ENCODE results near the gene INPPL1. TPM values are rescaled to one million over a fixed set of nuclear protein-coding genes. Genes with fewer than 3 reads are reported as not detected.

Gene INPPL1
- total and polyA plus RNA-seq, 12 donors, result 50.1 to 146 (median 107) TPM

DNA sequence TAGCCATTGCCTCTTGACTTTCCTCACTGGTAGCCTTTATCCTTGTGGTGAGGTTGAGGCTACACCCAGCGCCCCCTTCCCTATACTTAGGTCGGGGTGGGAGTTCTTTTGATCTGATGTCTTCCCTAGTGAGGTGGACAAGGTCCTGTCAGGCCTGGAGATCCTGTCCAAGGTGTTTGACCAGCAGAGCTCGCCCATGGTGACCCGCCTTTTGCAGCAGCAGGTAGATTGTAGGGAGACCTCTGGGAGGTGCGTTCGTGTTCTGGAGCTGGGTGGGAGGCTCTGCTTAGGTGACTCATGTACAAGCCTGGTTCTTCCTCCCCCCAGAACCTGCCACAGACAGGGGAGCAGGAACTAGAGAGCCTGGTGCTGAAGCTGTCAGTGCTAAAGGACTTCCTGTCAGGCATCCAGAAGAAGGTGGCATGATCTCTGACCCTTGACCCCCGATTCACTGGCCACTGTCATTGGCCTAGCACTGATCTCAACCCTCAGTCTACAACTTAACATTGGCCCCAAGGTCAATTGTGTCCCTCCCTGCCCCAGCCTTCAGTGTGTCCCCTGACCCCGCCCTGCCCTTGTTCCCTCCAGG lies 4.9 kb downstream of the INPPL1 start:
- no peak for ATAC-seq
- 95 to 97% methylated on average over 8 of the region's 8 CpGs for WGBS, 2 donors
- H3K27me3 ChIP-seq, result no peaks in the 10 kb centered on the region
- no peak overlapping the region for H3K4me3 ChIP-seq
- peaks cover 5 to 48% (median 26%) of the 10 kb centered on the region in 9 donors for H3K4me1 ChIP-seq
- no peak overlapping the region for H3K27ac ChIP-seq
- TF ChIP-seq, protein P1, sequence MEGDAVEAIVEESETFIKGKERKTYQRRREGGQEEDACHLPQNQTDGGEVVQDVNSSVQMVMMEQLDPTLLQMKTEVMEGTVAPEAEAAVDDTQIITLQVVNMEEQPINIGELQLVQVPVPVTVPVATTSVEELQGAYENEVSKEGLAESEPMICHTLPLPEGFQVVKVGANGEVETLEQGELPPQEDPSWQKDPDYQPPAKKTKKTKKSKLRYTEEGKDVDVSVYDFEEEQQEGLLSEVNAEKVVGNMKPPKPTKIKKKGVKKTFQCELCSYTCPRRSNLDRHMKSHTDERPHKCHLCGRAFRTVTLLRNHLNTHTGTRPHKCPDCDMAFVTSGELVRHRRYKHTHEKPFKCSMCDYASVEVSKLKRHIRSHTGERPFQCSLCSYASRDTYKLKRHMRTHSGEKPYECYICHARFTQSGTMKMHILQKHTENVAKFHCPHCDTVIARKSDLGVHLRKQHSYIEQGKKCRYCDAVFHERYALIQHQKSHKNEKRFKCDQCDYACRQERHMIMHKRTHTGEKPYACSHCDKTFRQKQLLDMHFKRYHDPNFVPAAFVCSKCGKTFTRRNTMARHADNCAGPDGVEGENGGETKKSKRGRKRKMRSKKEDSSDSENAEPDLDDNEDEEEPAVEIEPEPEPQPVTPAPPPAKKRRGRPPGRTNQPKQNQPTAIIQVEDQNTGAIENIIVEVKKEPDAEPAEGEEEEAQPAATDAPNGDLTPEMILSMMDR (IDR thresholded peaks at IDR 0.05), result no peak
- DNase-seq, result no peak
- H3K9me3 ChIP-seq, result no peaks in the 10 kb centered on the region
- intact Hi-C loops (cut with DNase I), result loop anchor here in 4 of 10 donors (5.0 to 10.0 kb wide), 3 partner anchors 117 to 215 kb away; partner anchors contain the start of gene ANAPC15 (in 1 of the 4)
- peaks cover 0 to 79% (median 50%) of the 10 kb centered on the region in 9 donors for H3K36me3 ChIP-seq

DNA sequence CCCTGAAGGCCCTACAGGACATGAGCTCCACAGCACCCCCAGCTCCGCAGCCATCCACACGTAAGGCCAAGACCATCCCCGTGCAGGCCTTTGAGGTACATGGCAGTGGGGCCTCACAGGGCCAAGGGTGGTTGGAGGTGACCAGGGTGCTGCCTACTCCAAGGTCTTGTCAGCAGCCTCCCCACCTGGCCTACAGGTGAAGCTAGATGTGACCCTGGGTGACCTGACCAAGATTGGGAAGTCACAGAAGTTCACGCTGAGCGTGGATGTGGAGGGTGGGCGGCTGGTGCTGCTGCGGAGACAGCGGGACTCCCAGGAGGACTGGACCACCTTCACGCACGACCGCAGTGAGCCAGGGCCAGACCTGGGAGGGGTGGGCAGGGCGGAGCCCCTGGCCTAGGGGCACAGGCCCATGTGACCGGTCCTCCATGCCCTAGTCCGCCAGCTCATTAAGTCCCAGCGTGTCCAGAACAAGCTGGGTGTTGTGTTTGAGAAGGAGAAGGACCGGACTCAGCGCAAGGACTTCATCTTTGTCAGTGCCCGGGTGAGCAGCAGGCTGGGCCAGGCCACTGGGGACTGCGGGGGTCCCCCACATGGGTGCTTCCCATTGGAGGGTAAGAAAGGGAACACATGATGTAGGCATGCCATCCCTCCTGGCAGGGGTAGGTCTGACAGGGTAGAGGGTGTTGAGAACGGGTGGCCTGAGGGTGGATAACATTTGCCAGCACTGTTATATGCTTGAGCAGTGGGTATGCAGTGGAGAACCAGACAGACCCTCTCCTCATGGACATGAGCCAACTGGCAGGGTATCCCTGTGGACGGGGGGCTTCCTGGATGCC lies 5.6 kb downstream of the INPPL1 start:
- 91 to 94% methylated on average over 21 of the region's 21 CpGs for WGBS, 2 donors
- TF ChIP-seq, protein P1 (IDR thresholded peaks at IDR 0.05), result no peak
- Histone ChIP-seq H3K27me3 (no peaks in the 10 kb centered on the region), H3K9me3 (no peaks in the 10 kb centered on the region), H3K36me3 (peaks cover 0 to 86% (median 55%) of the 10 kb centered on the region in 9 donors), H3K4me1 (peaks cover 5 to 49% (median 24%) of the 10 kb centered on the region in 9 donors), H3K4me3 (no peak overlapping the region), H3K27ac (no peak overlapping the region)
- intact Hi-C loops (cut with DNase I), result loop anchor here in 4 of 10 donors (5.0 to 10.0 kb wide), 3 partner anchors 118 to 215 kb away; partner anchors contain the start of gene ANAPC15 (in 1 of the 4)
- DNase-seq, result no peak
- ATAC-seq, result no peak

DNA sequence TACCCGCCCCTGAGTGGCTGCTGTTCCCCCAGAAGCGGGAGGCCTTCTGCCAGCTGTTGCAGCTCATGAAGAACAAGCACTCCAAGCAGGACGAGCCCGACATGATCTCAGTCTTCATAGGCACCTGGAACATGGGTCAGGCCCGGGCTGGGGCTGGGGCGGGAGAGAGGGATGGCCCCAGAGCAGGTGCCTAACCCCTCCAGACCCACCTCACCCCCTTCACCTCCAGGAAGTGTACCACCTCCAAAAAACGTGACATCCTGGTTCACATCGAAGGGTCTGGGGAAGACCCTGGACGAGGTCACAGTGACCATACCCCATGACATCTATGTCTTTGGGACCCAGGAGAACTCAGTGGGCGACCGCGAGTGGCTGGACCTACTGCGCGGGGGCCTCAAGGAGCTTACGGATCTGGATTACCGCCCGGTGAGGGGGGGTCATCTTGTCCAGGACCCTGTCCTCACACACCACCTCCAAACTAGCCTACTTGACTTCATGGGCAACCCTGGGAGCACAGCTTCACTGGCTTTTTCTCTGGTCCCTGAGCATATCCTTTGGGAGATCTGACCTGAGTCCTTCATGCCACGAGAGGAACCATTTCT lies 6.3 kb downstream of the INPPL1 start:
- H3K4me1 ChIP-seq, result peaks cover 0 to 49% (median 17%) of the 10 kb centered on the region in 9 donors
- 86 to 90% methylated on average over 18 of the region's 18 CpGs for whole genome bisulfite sequencing, 2 donors
- H3K9me3 ChIP-seq, result no peaks in the 10 kb centered on the region
- intact Hi-C loops (cut with DNase I), result loop anchor here in 2 of 10 donors (10.0 kb wide), 2 partner anchors 184 to 216 kb away; no protein-coding TSS in a partner anchor
- DNase-seq (peak in 1 of 2 donors; percentile 3), ATAC-seq (no peak)
- peak overlapping the region in 5 of 10 donors; percentile 15 to 42 (median 26) for H3K27ac ChIP-seq
- H3K36me3 ChIP-seq, result peaks cover 0 to 94% (median 62%) of the 10 kb centered on the region in 9 donors
- TF ChIP-seq, protein P1 (IDR thresholded peaks at IDR 0.05), result no peak
- H3K4me3 ChIP-seq, result no peak overlapping the region
- H3K27me3 ChIP-seq, result no peaks in the 10 kb centered on the region
